HepG2 (cell line): ENCODE measurements around the gene PTCRA. TPM values are rescaled to one million over a fixed set of nuclear protein-coding genes. Genes with fewer than 3 reads are reported as not detected.

Source experiments
- CHCHD3 ChIP-seq: sonication (generic); formaldehyde crosslinking; IDR thresholded peaks from 2 replicates; pipeline ENCODE4 v1.8.0; 2022; ENCODE audit warnings: mild to moderate bottlenecking, missing genetic modification reagents, moderate library complexity
- ELF4 ChIP-seq: sonication (generic); formaldehyde crosslinking; IDR thresholded peaks from 2 replicates; pipeline ENCODE4 v1.5.0; 2020; ENCODE audit warnings: missing genetic modification reagents, mild to moderate bottlenecking, moderate library complexity, borderline replicate concordance
- FLYWCH1 ChIP-seq: sonication (generic); formaldehyde crosslinking; IDR thresholded peaks from 2 replicates; pipeline ENCODE4 v1.8.1; 2023; ENCODE audit warnings: mild to moderate bottlenecking, missing genetic modification reagents
- HNF1B ChIP-seq: sonication (generic); formaldehyde crosslinking; IDR thresholded peaks from 2 replicates; pipeline ENCODE4 v1.5.1; 2020; ENCODE audit warnings: mild to moderate bottlenecking, moderate library complexity, missing genetic modification reagents
- POLR2A ChIP-seq, 2 experiments: IDR thresholded peaks; 2 replicates each; pipeline ENCODE4 v1.6.1; 2011; ENCODE audit warnings: low read depth in 2 of 2, low read length in 2 of 2, mild to moderate bottlenecking in 1 of 2, moderate library complexity in 1 of 2; ENCODE audit not compliant: insufficient read depth in 1 of 2
- REPIN1 ChIP-seq: sonication (generic); formaldehyde crosslinking; IDR thresholded peaks from 2 replicates; pipeline ENCODE4 v1.8.0; 2022; ENCODE audit warnings: missing genetic modification reagents, low read depth, mild to moderate bottlenecking, borderline replicate concordance
- SETDB1 ChIP-seq: sonication (generic); formaldehyde crosslinking; IDR thresholded peaks from 2 replicates; pipeline ENCODE4 v1.5.1; 2020; ENCODE audit warnings: missing genetic modification reagents, mild to moderate bottlenecking, borderline replicate concordance
- SIN3B ChIP-seq: fragments of 150-350 bp; IDR thresholded peaks from 2 replicates; pipeline ENCODE4 v1.6.1; 2014; ENCODE audit warnings: low read length
- TMF1 ChIP-seq: sonication (generic); formaldehyde crosslinking; IDR thresholded peaks from 2 replicates; pipeline ENCODE4 v1.8.1; 2022; ENCODE audit warnings: low read depth, missing genetic modification reagents
- TOPORS ChIP-seq: sonication (generic); formaldehyde crosslinking; IDR thresholded peaks from 2 replicates; pipeline ENCODE4 v1.8.0; 2023; ENCODE audit warnings: mild to moderate bottlenecking, missing genetic modification reagents
- ZFP36L1 ChIP-seq: sonication (generic); formaldehyde crosslinking; IDR thresholded peaks from 2 replicates; pipeline ENCODE4 v1.8.0; 2022; ENCODE audit warnings: mild to moderate bottlenecking, missing genetic modification reagents, moderate library complexity
- ZFP90 ChIP-seq: sonication (generic); formaldehyde crosslinking; IDR thresholded peaks from 2 replicates; pipeline ENCODE4 v1.8.0; 2022; ENCODE audit warnings: missing genetic modification reagents, mild to moderate bottlenecking, inconsistent platforms, borderline replicate concordance
- ZNF12 ChIP-seq: sonication (generic); formaldehyde crosslinking; IDR thresholded peaks from 2 replicates; pipeline ENCODE4 v1.5.0; 2020; ENCODE audit warnings: missing genetic modification reagents
- ZNF142 ChIP-seq: sonication (generic); formaldehyde crosslinking; IDR thresholded peaks from 2 replicates; pipeline ENCODE4 v1.4.0; 2020; ENCODE audit warnings: missing genetic modification reagents
- ZNF232 ChIP-seq: sonication (generic); formaldehyde crosslinking; IDR thresholded peaks from 2 replicates; pipeline ENCODE4 v1.4.0; 2020; ENCODE audit warnings: missing genetic modification reagents, borderline replicate concordance
- ZNF264 ChIP-seq: sonication (generic); formaldehyde crosslinking; IDR thresholded peaks from 2 replicates; pipeline ENCODE4 v1.4.0; 2020; ENCODE audit warnings: missing genetic modification reagents
- ZNF382 ChIP-seq: sonication (generic); formaldehyde crosslinking; IDR thresholded peaks from 2 replicates; pipeline ENCODE4 v1.5.0; 2020; ENCODE audit warnings: missing genetic modification reagents, mild to moderate bottlenecking, borderline replicate concordance
- ZNF792 ChIP-seq: IDR thresholded peaks from 2 replicates; pipeline ENCODE4 v1.6.1; 2016
- polyA plus RNA-seq, 8 experiments: library from polyadenylated mRNA; depleted of rRNA in 3 of 8; stranded (reverse) in 7 of 8; unstranded in 1 of 8; fragments of >200 nt; fragmentation: Illumina TruSeq in 4 of 8; extraction: Trizol in 4 of 8; gene quantifications; 2 replicates each; pipeline versions ENCODE4 v1.2.1 to v1.2.3, GENCODE V29; 2011 to 2016; ENCODE audit warnings: low read depth in 4 of 8, missing spikeins in 1 of 8, mixed read lengths in 1 of 8; ENCODE audit not compliant: insufficient read depth in 1 of 8
- total RNA-seq, 5 experiments: library from RNA; depleted of rRNA; stranded (reverse); fragments of >200 nt; fragmentation: Illumina TruSeq; extraction: Trizol; gene quantifications; 2 replicates each; pipeline ENCODE4 v1.2.3, GENCODE V29; 2016; ENCODE audit warnings: low read depth in 1 of 5
- TF ChIP-seq, protein P1 (sequence below): sonication (generic); formaldehyde crosslinking; IDR thresholded peaks from 2 replicates; pipeline ENCODE4 v1.8.1; 2023; ENCODE audit warnings: missing genetic modification reagents, mild to moderate bottlenecking, borderline replicate concordance

Gene PTCRA
- total and polyA plus RNA-seq, 2 of the 13 experiments (the other 11 are each of a cell fraction or from before 2014, with no cell fraction given) = not detected

- TF ChIP-seq ZNF142 (CRISPR knock-in tag) = peak; percentile 54
- no peak for TF ChIP-seq SETDB1
- TF ChIP-seq, protein P1, sequence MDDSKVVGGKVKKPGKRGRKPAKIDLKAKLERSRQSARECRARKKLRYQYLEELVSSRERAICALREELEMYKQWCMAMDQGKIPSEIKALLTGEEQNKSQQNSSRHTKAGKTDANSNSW (CRISPR knock-in tag) = peak; percentile 58; the same call in 1 of the 2 replicates
- TF ChIP-seq HNF1B (CRISPR knock-in tag) = peak; percentile 73
- TF ChIP-seq SIN3B = no peak
- TF ChIP-seq CHCHD3 (CRISPR knock-in tag) = peak; percentile 33; the same call in 1 of the 2 replicates
- no peak for TF ChIP-seq ZFP36L1 (CRISPR knock-in tag)
- no peak for TF ChIP-seq ELF4 (CRISPR knock-in tag)
- peak; percentile 47; the same call in 1 of the 2 replicates for TF ChIP-seq ZNF264 (CRISPR knock-in tag)
- 0 out of 2 replicates have a peak, but pooled peaks have one; percentile 54 for TF ChIP-seq TOPORS (CRISPR knock-in tag)
- peak; percentile 18 for TF ChIP-seq TMF1 (CRISPR knock-in tag)
- TF ChIP-seq ZNF792 = peak; percentile 23
- TF ChIP-seq ZNF232 (CRISPR knock-in tag) = peak; percentile 56; the same call in 1 of the 2 replicates
- peak; percentile 25 to 46; a peak in 2 of 4 replicates for TF ChIP-seq POLR2A (IDR thresholded peaks at IDR 0.05; ENCODE audit: insufficient read depth in 1 of 2, low read depth in 2 of 2, low read length in 2 of 2)
- no peak for TF ChIP-seq FLYWCH1
- TF ChIP-seq ZNF382 = no peak
- no peak; the same call in none of the 2 replicates for TF ChIP-seq ZFP90
- no peak for TF ChIP-seq ZNF12 (CRISPR knock-in tag)
- TF ChIP-seq REPIN1 (CRISPR knock-in tag) = peak; percentile 46; the same call in 1 of the 2 replicates
Observed at GRCh38 chr6:42960243-42961019, 44.6 kb downstream of the PTCRA start, which contains the start of gene GNMT (continued).
